HT-29 (cell line): ENCODE data around the gene PPP4R1. TPM values are rescaled to one million over a fixed set of nuclear protein-coding genes. Genes with fewer than 3 reads are reported as not detected.

ENCODE experiments used
- DNase-seq: peaks from one replicate; pipeline ENCODE4 v3.0.0-alpha.2; 2015; ENCODE audit warnings: low spot score
- small RNA-seq: library from RNA; depleted of rRNA; stranded (forward); fragments of <200 nt; gene quantifications from one replicate; pipeline ENCODE3, GENCODE V24; 2014
- total RNA-seq: library from RNA; depleted of rRNA; stranded (reverse); fragments of >200 nt; shearing (Covaris generic); gene quantifications from 2 replicates; pipeline ENCODE4 v1.2.3, GENCODE V29; 2014; rRNA removed

PPP4R1 gene
- total RNA-seq, 1 experiment from 2014 or later: 43.9 TPM

- DNase-seq: no peak
These were observed 100.3 kb downstream of the PPP4R1 start for GRCh38 chr18:9513971-9514512.

GRCh38 chr18:9508446-9509025, 105.8 kb downstream of the PPP4R1 start:
- DNase-seq: no peak

GRCh38 chr18:9507565-9508088, 106.7 kb downstream of the PPP4R1 start:
- DNase-seq: no peak

GRCh38 chr18:9506046-9506792, 108.1 kb downstream of the PPP4R1 start:
- DNase-seq: peak; percentile 29

Small RNAs within 50 kb of the gene (small RNA-seq; reads per million reads assigned to genes)
- not detected for gene RNU2-27P
- not detected for gene RNU6-903P

Other genes with a start within 250 kb of the PPP4R1 start
- gene RALBP1, start 139.0 kb downstream of the PPP4R1 start, total RNA-seq: 62.2 and 67.8 TPM in 2 replicates
- 1.7 and 1.9 TPM in 2 replicates for gene RAB31, start 93.7 kb upstream of the PPP4R1 start, total RNA-seq